GM12801 (cell line): ENCODE data around the gene CYP2A6.

Source experiments
- TF ChIP-seq, protein P1 (sequence below): IDR thresholded peaks from one replicate; pipeline ENCODE4 v1.5.1; 2011; ENCODE audit warnings: control low read depth; ENCODE audit not compliant: insufficient read length; ENCODE audit errors: extremely low read depth

CYP2A6 gene

DNA sequence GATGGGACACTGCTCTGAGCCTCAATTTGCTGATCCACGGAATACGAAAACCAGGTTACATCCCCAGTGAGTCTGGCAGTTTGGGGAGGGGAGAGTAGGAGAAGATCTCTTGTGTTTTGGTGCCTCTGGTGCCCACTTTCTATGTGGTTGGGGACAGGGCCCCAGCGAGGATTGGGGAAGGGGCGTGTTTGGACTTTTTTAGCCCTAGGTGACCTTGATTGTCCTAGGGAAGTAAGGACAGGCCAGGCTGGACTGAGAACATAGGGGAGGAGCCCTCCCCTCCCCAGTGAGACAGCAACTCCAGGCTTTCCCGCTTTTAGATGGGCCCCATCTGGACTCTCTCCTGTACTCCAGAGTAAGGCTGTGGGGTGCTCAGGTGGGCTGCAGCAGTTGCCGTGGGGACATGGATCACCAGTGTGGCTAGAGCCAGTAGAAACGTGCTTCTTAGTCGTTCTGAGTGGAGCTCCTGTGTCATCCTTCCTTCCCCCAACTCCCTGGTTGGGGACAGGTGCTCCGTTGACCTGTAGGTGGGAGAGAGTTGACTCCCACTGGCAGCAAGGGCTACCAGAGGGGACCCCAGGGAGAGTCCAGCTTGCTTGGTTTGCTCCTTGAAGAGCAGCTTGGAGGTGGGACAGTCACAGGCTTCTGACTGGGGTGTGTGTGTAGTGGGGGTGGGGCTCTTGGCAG, 46.9 kb downstream of the CYP2A6 start:
- TF ChIP-seq, protein P1, sequence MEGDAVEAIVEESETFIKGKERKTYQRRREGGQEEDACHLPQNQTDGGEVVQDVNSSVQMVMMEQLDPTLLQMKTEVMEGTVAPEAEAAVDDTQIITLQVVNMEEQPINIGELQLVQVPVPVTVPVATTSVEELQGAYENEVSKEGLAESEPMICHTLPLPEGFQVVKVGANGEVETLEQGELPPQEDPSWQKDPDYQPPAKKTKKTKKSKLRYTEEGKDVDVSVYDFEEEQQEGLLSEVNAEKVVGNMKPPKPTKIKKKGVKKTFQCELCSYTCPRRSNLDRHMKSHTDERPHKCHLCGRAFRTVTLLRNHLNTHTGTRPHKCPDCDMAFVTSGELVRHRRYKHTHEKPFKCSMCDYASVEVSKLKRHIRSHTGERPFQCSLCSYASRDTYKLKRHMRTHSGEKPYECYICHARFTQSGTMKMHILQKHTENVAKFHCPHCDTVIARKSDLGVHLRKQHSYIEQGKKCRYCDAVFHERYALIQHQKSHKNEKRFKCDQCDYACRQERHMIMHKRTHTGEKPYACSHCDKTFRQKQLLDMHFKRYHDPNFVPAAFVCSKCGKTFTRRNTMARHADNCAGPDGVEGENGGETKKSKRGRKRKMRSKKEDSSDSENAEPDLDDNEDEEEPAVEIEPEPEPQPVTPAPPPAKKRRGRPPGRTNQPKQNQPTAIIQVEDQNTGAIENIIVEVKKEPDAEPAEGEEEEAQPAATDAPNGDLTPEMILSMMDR: no peak

DNA sequence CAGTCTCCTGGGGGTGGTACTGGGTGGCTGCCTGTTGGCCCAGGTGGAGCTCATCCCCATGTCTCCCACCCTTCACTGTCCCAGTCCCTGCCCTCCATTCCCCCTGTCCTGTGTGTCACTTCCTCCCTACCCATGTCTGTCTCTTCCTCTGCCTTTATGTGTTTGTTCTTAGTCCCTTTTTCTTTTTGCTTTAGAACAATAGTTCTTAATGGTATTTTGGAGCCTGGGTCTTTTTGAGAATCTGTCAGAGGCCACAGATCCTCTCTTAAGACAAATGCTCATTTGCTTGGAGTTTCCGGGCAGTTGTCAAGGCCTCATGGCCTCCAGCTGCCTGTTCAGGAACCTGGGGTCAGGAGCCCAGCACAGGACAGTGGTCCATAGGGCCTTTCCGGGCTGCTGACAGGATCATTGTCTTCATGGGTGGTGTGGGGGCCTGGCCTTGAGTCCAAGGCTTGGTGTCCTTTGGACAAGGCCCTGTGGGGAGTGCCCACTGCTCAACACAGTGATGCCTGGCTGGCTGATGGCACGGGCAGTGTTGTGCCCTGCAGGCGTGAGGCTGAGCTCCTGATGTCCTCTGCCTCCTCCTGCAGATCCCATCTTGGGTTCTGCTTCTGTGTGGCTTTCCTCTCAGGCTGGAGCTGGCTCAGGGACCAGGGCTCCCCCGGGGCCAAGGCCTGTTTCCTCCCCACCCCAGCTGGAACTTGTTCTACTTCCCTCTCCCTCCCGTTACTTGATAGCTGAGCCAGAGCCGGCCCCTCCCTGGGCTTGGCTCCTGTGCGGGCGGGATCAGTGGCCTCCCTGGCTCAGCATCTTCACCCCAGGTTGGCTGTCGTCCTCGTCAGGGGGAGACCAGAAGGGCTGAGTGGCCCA, 47.7 kb downstream of the CYP2A6 start:
- TF ChIP-seq, protein P1: no peak

DNA sequence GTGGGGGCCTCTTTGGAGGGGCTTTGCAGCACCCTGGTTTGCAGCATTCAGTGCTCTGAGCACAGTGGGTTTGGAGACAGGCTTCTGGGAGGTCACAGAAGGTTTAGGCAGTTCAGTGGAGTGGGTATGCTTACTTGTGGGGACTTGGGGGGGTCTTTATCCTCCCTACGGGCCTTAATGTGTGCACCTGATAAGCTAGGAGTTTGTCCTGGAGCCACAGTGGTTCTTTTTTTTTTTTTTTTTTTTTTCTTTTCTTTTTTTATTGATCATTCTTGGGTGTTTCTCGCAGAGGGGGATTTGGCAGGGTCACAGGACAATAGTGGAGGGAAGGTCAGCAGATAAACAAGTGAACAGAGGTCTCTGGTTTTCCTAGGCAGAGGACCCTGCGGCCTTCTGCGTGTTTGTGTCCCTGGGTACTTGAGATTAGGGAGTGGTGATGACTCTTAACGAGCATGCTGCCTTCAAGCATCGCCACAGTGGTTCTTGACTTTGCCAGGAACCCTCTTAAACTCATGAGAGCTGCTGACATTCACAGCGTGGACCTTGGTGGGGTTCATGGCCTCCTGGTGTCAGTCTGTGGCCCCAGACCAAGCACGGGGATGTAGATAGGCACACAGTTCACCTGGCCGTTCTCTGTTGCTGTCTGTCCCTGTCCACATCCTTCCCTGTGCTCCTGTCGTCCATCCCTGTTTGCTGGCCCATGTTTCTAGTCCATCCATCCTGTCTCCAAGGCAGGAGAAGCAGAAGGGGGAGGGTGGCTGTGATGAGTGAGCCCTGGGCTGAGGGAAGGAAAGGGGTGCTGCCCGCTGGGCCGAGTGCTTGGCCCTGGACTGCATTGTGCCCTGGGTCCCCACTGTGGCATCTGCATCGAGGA, 48.6 kb downstream of the CYP2A6 start:
- TF ChIP-seq, protein P1: no peak

DNA sequence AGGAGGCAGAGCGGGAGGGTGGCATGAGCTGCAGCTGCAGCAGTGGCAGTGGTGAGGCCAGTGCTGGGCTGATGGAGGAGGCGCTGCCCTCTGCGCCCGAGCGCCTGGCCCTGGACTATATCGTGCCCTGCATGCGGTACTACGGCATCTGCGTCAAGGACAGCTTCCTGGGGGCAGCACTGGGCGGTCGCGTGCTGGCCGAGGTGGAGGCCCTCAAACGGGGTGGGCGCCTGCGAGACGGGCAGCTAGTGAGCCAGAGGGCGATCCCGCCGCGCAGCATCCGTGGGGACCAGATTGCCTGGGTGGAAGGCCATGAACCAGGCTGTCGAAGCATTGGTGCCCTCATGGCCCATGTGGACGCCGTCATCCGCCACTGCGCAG, 49.3 kb downstream of the CYP2A6 start:
- TF ChIP-seq, protein P1: no peak

DNA sequence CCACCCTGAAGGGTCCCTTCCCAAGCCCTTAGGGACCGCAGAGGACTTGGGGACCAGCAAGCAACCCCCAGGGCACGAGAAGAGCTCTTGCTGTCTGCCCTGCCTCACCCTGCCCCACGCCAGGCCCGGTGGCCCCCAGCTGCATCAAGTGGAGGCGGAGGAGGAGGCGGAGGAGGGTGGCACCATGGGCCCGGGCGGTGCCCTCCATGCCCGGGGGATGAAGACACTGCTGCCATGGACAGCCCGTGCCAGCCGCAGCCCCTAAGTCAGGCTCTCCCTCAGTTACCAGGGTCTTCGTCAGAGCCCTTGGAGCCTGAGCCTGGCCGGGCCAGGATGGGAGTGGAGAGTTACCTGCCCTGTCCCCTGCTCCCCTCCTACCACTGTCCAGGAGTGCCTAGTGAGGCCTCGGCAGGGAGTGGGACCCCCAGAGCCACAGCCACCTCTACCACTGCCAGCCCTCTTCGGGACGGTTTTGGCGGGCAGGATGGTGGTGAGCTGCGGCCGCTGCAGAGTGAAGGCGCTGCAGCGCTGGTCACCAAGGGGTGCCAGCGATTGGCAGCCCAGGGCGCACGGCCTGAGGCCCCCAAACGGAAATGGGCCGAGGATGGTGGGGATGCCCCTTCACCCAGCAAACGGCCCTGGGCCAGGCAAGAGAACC, 49.8 kb downstream of the CYP2A6 start:
- TF ChIP-seq, protein P1: no peak

DNA sequence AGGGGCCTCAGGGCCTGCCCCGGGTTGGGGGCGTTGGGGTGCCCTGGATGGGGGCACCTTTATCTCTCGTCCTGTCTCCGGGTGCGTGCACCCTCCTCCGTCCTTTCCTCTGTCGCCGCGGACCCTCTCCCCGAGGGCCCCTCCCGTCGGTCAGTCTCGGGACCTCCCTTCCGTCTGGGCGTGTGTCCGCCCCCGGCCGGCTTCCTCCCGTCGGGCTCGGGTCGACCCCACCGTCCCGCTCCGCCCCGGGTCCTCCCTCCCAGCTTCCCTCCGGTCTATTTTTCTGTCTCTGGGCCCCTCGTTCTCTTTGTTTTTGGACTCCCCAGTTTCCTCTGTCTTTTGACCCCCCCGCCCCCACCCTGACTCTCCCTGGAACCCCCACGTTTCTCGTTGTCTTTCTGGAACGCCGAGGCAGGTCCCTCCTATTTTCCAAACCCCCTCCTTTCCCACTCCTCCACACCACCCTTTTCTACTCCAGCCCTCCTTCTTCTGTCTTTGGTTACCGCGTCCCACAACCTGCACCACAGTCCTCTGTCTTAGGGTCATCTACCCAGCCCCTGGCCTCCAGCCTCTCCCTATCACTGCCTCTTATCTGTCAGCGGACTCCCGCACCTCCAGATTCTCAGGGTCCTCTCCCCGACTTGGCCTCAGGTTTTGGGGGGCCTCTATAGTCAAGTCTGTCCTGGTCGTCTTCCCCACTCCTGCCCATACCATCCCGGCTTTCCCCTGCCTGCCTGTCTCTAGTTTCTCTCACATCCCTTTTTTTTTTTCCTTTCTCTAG, 50.5 kb downstream of the CYP2A6 start:
- TF ChIP-seq, protein P1: no peak
